D721Med (cell line): ENCODE results near the gene COASY.

Source experiments
- DNase-seq: peaks from one replicate; pipeline ENCODE4 v3.0.0; 2011; ENCODE audit warnings: low spot score; ENCODE audit not compliant: insufficient read length
- FAIRE-seq: peaks from 2 replicates; lab custom pipeline; 2011; peaks lifted over from hg19 to GRCh38; lab: Jason Lieb, UNC
- CTCF ChIP-seq: IDR thresholded peaks from 2 replicates; pipeline ENCODE4 v1.5.1; 2012; ENCODE audit warnings: mild to moderate bottlenecking, control low read depth; ENCODE audit not compliant: insufficient read depth; ENCODE audit errors: missing control alignments

Gene COASY

GRCh38 chr17:42522263-42522790 lies 39.6 kb upstream of the COASY start:
- TF ChIP-seq CTCF: no peak
- FAIRE-seq (no peak), DNase-seq (no peak)

- DNase-seq (no peak), FAIRE-seq (no peak)
- TF ChIP-seq CTCF: no peak
Measured at GRCh38 chr17:42522798-42523278, 39.1 kb upstream of the COASY start.

- FAIRE-seq: no peak
- TF ChIP-seq CTCF: no peak
- DNase-seq: no peak
Measured at GRCh38 chr17:42525221-42525620, 36.7 kb upstream of the COASY start.

- TF ChIP-seq CTCF: no peak
- no peak for FAIRE-seq
- no peak for DNase-seq
Measured at GRCh38 chr17:42526031-42526444, 35.9 kb upstream of the COASY start.

- no peak for TF ChIP-seq CTCF
- DNase-seq (no peak), FAIRE-seq (no peak)
Measured at GRCh38 chr17:42527932-42528331, 34.0 kb upstream of the COASY start.

GRCh38 chr17:42529061-42529460 lies 32.9 kb upstream of the COASY start:
- no peak for DNase-seq
- no peak for TF ChIP-seq CTCF
- FAIRE-seq: no peak

- DNase-seq (no peak), FAIRE-seq (no peak)
- no peak for TF ChIP-seq CTCF
Measured at GRCh38 chr17:42530952-42531454, 30.9 kb upstream of the COASY start.
